IMR-90 (cell line): ENCODE results near the gene NNT. TPM values are rescaled to one million over a fixed set of nuclear protein-coding genes. Genes with fewer than 3 reads are reported as not detected.

Source experiments
- ATAC-seq: fragments of 200-7000 bp; cut with Tn5 transposase; 2 replicates; pipeline ENCODE4 v1.9.1; 2020; ENCODE audit warnings: low read depth, mild to moderate bottlenecking, moderate library complexity
- BruUV-seq: library from RNA; stranded (reverse); fragments of 400-500 nt; replicated peaks from 2 replicates; lab custom pipeline; 2021; lab: Mats Ljungman, UMichigan
- CTCF ChIA-PET: fragments of 300-600 bp; formaldehyde crosslinking; extraction: SDS; loops from one replicate; lab custom pipeline; 2021; ENCODE audit warnings: antibody characterized with exemption; lab: Yijun Ruan, JAX
- POLR2A ChIA-PET: fragments of 300-600 bp; sonication (Branson Sonifier 250); formaldehyde crosslinking; loops from one replicate; lab custom pipeline; 2022; ENCODE audit warnings: antibody characterized with exemption; ENCODE audit not compliant: unreplicated experiment; lab: Charles Lee
- DNase-seq: peaks from one replicate; pipeline ENCODE4 v3.0.0; 2013
- H2AFZ ChIP-seq: replicated peaks from 2 replicates; pipeline ENCODE3; 2013; ENCODE audit warnings: low read length, mild to moderate bottlenecking; ENCODE audit not compliant: poor library complexity
- H2AK5ac ChIP-seq: 2 replicates; pipeline ENCODE4 v1.6.1; 2013; ENCODE audit warnings: low read depth, low read length, inconsistent platforms
- H2AK9ac ChIP-seq: replicated peaks from 2 replicates; pipeline ENCODE3; 2013; ENCODE audit warnings: mild to moderate bottlenecking, low read depth, low read length, moderate library complexity; ENCODE audit not compliant: poor library complexity
- H2BK120ac ChIP-seq: 2 replicates; pipeline ENCODE4 v1.6.1; 2013; ENCODE audit warnings: low read depth, low read length, inconsistent platforms
- H2BK15ac ChIP-seq: 3 replicates; pipeline ENCODE4 v1.6.1; 2013; ENCODE audit warnings: low read depth, low read length, inconsistent platforms
- H2BK20ac ChIP-seq: 2 replicates; pipeline ENCODE4 v1.6.1; 2013; ENCODE audit warnings: low read depth, mild to moderate bottlenecking, inconsistent platforms, low read length, moderate library complexity
- H2BK5ac ChIP-seq: 2 replicates; pipeline ENCODE4 v1.6.1; 2013; ENCODE audit warnings: mild to moderate bottlenecking, low read depth, low read length, inconsistent platforms; ENCODE audit not compliant: poor library complexity, severe bottlenecking
- H3K14ac ChIP-seq: replicated peaks from 2 replicates; pipeline ENCODE4 v1.6.1; 2013; ENCODE audit warnings: low read depth, low read length, inconsistent platforms
- H3K18ac ChIP-seq: 2 replicates; pipeline ENCODE4 v1.6.1; 2013; ENCODE audit warnings: low read depth, low read length, control low read depth
- H3K23ac ChIP-seq: 2 replicates; pipeline ENCODE4 v1.6.1; 2013; ENCODE audit warnings: low read depth, low read length, inconsistent platforms
- H3K27ac ChIP-seq: 2 replicates; pipeline ENCODE4 v1.5.1; 2013; ENCODE audit warnings: mild to moderate bottlenecking, control low read depth, low read length; ENCODE audit not compliant: insufficient read depth
- H3K27me3 ChIP-seq: 2 replicates; pipeline ENCODE4 v1.6.1; 2013; ENCODE audit warnings: low read length; ENCODE audit not compliant: control insufficient read depth, insufficient read depth
- H3K36me3 ChIP-seq: 2 replicates; pipeline ENCODE4 v1.6.1; 2013; ENCODE audit warnings: low read length, mixed read lengths; ENCODE audit not compliant: control insufficient read depth, insufficient read depth
- H3K4ac ChIP-seq: 2 replicates; pipeline ENCODE4 v1.6.1; 2013; ENCODE audit warnings: low read depth, low read length, inconsistent platforms
- H3K4me1 ChIP-seq: 2 replicates; pipeline ENCODE4 v1.6.1; 2013; ENCODE audit warnings: low read length, mixed read lengths; ENCODE audit not compliant: control insufficient read depth, insufficient read depth
- H3K4me2 ChIP-seq: 2 replicates; pipeline ENCODE4 v1.6.1; 2013; ENCODE audit warnings: low read depth, mild to moderate bottlenecking, control low read depth, low read length, moderate library complexity
- H3K4me3 ChIP-seq: 2 replicates; pipeline ENCODE4 v1.5.1; 2013; ENCODE audit warnings: low read depth, mild to moderate bottlenecking, control low read depth, low read length, moderate library complexity; ENCODE audit not compliant: insufficient read depth
- H3K56ac ChIP-seq: 2 replicates; pipeline ENCODE4 v1.6.1; 2013; ENCODE audit warnings: low read length, inconsistent platforms; ENCODE audit not compliant: insufficient read depth; ENCODE audit errors: extremely low read depth
- H3K79me1 ChIP-seq, 2 experiments: 2 replicates each; pipeline ENCODE4 v1.6.1; 2013; ENCODE audit warnings: low read length in 2 of 2, inconsistent platforms in 1 of 2, low read depth in 1 of 2
- H3K9ac ChIP-seq: 2 replicates; pipeline ENCODE4 v1.6.1; 2013; ENCODE audit warnings: low read depth, low read length, control low read depth
- H3K9me1 ChIP-seq: 2 replicates; pipeline ENCODE4 v1.6.1; 2013; ENCODE audit warnings: low read length, inconsistent platforms; ENCODE audit not compliant: insufficient read depth
- H3K9me3 ChIP-seq: 2 replicates; pipeline ENCODE4 v1.6.1; 2013; ENCODE audit warnings: low read length; ENCODE audit not compliant: control insufficient read depth, insufficient read depth
- H4K20me1 ChIP-seq: 2 replicates; pipeline ENCODE4 v1.6.1; 2013; ENCODE audit warnings: low read length, inconsistent platforms; ENCODE audit not compliant: insufficient read depth
- H4K5ac ChIP-seq: 2 replicates; pipeline ENCODE4 v1.6.1; 2013; ENCODE audit warnings: mild to moderate bottlenecking, low read depth, low read length, control low read depth
- H4K8ac ChIP-seq, 2 experiments: 2 replicates each; pipeline ENCODE4 v1.6.1; 2013; ENCODE audit warnings: low read depth in 2 of 2, low read length in 2 of 2, control low read depth in 1 of 2, inconsistent platforms in 1 of 2
- H4K91ac ChIP-seq: 2 replicates; pipeline ENCODE4 v1.6.1; 2013; ENCODE audit warnings: low read depth, low read length, inconsistent platforms; ENCODE audit not compliant: insufficient read depth
- CTCF ChIP-seq: conservative IDR thresholded peaks from 2 replicates; pipeline ENCODE4 v1.5.1; 2012; ENCODE audit warnings: mild to moderate bottlenecking, low read depth, low read length, improper control_type of control experiment
- ELK1 ChIP-seq: fragments of 150-350 bp; IDR thresholded peaks from 2 replicates; pipeline ENCODE4 v1.6.1; 2016; ENCODE audit warnings: low read depth, mild to moderate bottlenecking, low read length, moderate library complexity, borderline replicate concordance
- FOS ChIP-seq: fragments of 150-350 bp; IDR thresholded peaks from 2 replicates; pipeline ENCODE4 v1.6.1; 2016; ENCODE audit warnings: low read depth, low read length
- MAFK ChIP-seq: IDR thresholded peaks from 2 replicates; pipeline ENCODE4 v1.6.1; 2012; ENCODE audit warnings: low read depth, low read length, improper control_type of control experiment
- MAZ ChIP-seq: IDR thresholded peaks from 2 replicates; pipeline ENCODE4 v1.6.1; 2012; ENCODE audit warnings: low read depth, mild to moderate bottlenecking, low read length, improper control_type of control experiment, moderate library complexity, borderline replicate concordance
- MXI1 ChIP-seq: IDR thresholded peaks from 2 replicates; pipeline ENCODE4 v1.6.1; 2012; ENCODE audit warnings: low read depth, mild to moderate bottlenecking, low read length, moderate library complexity, borderline replicate concordance
- RAD21 ChIP-seq: IDR thresholded peaks from 2 replicates; pipeline ENCODE4 v1.6.1; 2012; ENCODE audit warnings: low read length, improper control_type of control experiment
- RCOR1 ChIP-seq: IDR thresholded peaks from 2 replicates; pipeline ENCODE4 v1.6.1; 2012; ENCODE audit warnings: mild to moderate bottlenecking, low read length, improper control_type of control experiment; ENCODE audit not compliant: insufficient replicate concordance
- RFX5 ChIP-seq: IDR thresholded peaks from 2 replicates; pipeline ENCODE4 v1.8.0; 2012; ENCODE audit warnings: low read depth, mild to moderate bottlenecking, low read length, moderate library complexity
- SMC3 ChIP-seq: fragments of 150-350 bp; IDR thresholded peaks from 2 replicates; pipeline ENCODE4 v1.6.1; 2016; ENCODE audit warnings: low read depth, mild to moderate bottlenecking, antibody characterized with exemption, low read length, moderate library complexity
- USF2 ChIP-seq: fragments of 150-350 bp; IDR thresholded peaks from 2 replicates; pipeline ENCODE4 v1.6.1; 2017; ENCODE audit warnings: mild to moderate bottlenecking, antibody characterized with exemption, low read length, low read depth
- WGBS, 2 experiments: methylation state at CpG; one replicate each; pipeline versions ENCODE4 v1.1.5 to v1.1.7; 2013; ENCODE audit warnings: missing lambda C conversion rate in 2 of 2; ENCODE audit not compliant: insufficient read length in 1 of 2; ENCODE audit errors: extremely low coverage in 2 of 2; 5-methylcytosine and 5-hydroxymethylcytosine counted together
- dilution Hi-C: fragments of 300-500 bp; cut with HindIII; formaldehyde crosslinking; loops from one replicate; pipeline ENCODE4 v1.14.3; 2018; ENCODE audit warnings: low sequenced_read_pairs; ENCODE audit not compliant: unreplicated experiment
- in situ Hi-C: fragments of 300-500 bp; cut with MboI; formaldehyde crosslinking; loops from 3 replicates; pipeline ENCODE4 v1.14.3; 2019; ENCODE audit warnings: low sequenced_read_pairs, inconsistent platforms, mixed read lengths
- intact Hi-C: fragments of 100-400 bp; cut with micrococcal nuclease; formaldehyde crosslinking; loops from 2 replicates; pipeline ENCODE4 v1.10.0; 2022
- polyA plus RNA-seq, 3 experiments: library from polyadenylated mRNA; depleted of rRNA; stranded (reverse); fragments of >200 nt; gene quantifications; 2 replicates each; pipeline ENCODE4 v1.2.3, GENCODE V29; 2012; ENCODE audit warnings: low replicate concordance in 1 of 3
- total RNA-seq: library from RNA; depleted of rRNA; stranded (reverse); fragments of >200 nt; gene quantifications from 2 replicates; pipeline ENCODE4 v1.2.3, GENCODE V29; 2012

Gene NNT
- total and polyA plus RNA-seq, 2 of the 4 experiments (the other 2 are of a cell fraction): 23.1 to 57.2 TPM

- Histone ChIP-seq H2AK9ac (no peak overlapping the region), H2AFZ (no peak overlapping the region), H3K9me3 (no peaks in the 10 kb centered on the region), H3K18ac (no peak overlapping the region), H3K27ac (no peak overlapping the region), H3K4me3 (no peak overlapping the region), H2BK5ac (no peak overlapping the region), H2BK120ac (no peak overlapping the region), H3K4me2 (no peak overlapping the region), H2AK5ac (no peak overlapping the region), H4K5ac (no peak overlapping the region), H3K79me1 (peaks cover 20% of the 10 kb centered on the region in 2 experiments), H3K27me3 (no peaks in the 10 kb centered on the region), H3K4ac (no peak overlapping the region), H3K9me1 (peaks cover 2% of the 10 kb centered on the region; the same call in 1 of the 2 replicates), H3K36me3 (peaks cover 12% of the 10 kb centered on the region), H3K9ac (no peak overlapping the region), H3K4me1 (no peaks in the 10 kb centered on the region), H3K14ac (no peak overlapping the region), H2BK15ac (no peak overlapping the region), H4K20me1 (no peaks in the 10 kb centered on the region), H3K23ac (no peak overlapping the region), H4K8ac (no peak overlapping the region), H4K91ac (no peak overlapping the region), H2BK20ac (no peak overlapping the region), H3K56ac (no peak overlapping the region)
- ChIA-PET CTCF (interaction anchor here (0.6 kb wide), 2 partner anchors 14 to 26 kb away, joined by 4 to 11 read pairs; no protein-coding TSS in a partner anchor), POLR2A (no interaction called here)
- in situ Hi-C loops (no loop called here), intact Hi-C loops (no loop called here), dilution Hi-C loops (no loop called here)
- peak; percentile 24; the same call in 1 of the 2 replicates for ATAC-seq
- DNase-seq: no peak
- TF ChIP-seq MAZ (no peak), RCOR1 (no peak), RAD21 (no peak), MXI1 (no peak), RFX5 (no peak), USF2 (no peak), FOS (no peak), CTCF (no peak), SMC3 (no peak), ELK1 (no peak), MAFK (no peak)
- no TSS peak for BruUV-seq
- WGBS, 2 experiments: no CpG with 5 or more reads among the region's 1 CpG
These were observed 6.8 kb downstream of the NNT start for GRCh38 chr5:43609752-43610151.
